Stimulated activated naive CD8-positive, alpha-beta T cell treated with anti-CD3 and anti-CD28 coated beads, Interleukin-15, amount 100 ng/mL, for 72 hours (primary cell): Measurements from ENCODE around the gene KHDRBS2.

Experiments used
- ATAC-seq: fragments of 150-1000 bp; cut with Tn5 transposase; 2 replicates; pipeline ENCODE4 v1.10.0; 2021; ENCODE audit warnings: mild to moderate bottlenecking, moderate library complexity
- DNase-seq, 2 donors: peaks; one replicate each; pipeline ENCODE4 v3.0.0; 2021 to 2022
- H3K27ac Mint-ChIP-seq, 2 donors: one replicate each; pipeline ENCODE4 v1.8.0; 2022; ENCODE audit warnings: mild to moderate bottlenecking in 2 of 2, mixed read lengths in 2 of 2, moderate library complexity in 2 of 2
- H3K27me3 Mint-ChIP-seq: one replicate; pipeline ENCODE4 v1.8.0; 2022; ENCODE audit warnings: mixed read lengths
- H3K4me1 Mint-ChIP-seq: one replicate; pipeline ENCODE4 v1.8.0; 2022; ENCODE audit warnings: mild to moderate bottlenecking, mixed read lengths
- H3K4me3 Mint-ChIP-seq, 2 donors: one replicate each; pipeline ENCODE4 v1.8.0; 2022; ENCODE audit warnings: mild to moderate bottlenecking in 2 of 2, mixed read lengths in 2 of 2, moderate library complexity in 1 of 2
- H3K9me3 Mint-ChIP-seq, 2 donors: one replicate each; pipeline ENCODE4 v1.8.0; 2022; ENCODE audit warnings: mixed read lengths in 2 of 2

Gene KHDRBS2

DNA sequence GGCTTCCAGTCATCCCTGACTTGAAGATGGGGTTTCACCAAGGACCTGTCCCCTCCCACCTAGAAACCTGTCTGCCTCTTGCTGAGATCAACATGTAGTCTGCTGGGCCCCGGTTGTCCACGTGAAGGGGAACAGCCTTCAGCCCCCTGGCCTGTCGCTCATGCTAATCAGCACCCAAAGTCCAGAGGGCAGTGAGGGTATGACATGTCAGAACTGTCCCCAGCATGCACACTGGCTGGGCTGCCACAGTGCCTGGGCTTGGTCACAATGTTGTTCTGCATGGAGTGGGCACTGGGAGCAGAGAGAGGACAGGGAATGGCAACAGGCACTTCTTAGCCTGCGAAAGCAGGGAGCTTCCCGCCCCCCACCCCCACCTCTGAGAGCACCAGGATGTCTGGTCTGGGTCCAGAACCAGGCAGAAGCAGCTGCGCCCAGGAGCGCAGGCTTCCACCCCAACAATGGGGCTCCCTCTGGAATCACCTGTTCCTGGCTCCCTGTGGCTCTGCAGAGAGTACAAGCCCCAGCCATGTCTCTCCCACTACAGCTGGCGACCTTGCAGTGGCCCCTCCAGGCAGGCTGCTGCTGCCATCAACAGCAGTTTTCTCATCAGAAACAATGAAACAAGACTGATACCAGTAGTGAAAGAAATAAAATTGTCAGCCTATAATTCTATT is 182.7 kb downstream of the KHDRBS2 start:
- Mint-ChIP-seq H3K9me3 (peaks cover 5 to 19% of the 10 kb centered on the region in 2 donors), H3K27ac (no peak overlapping the region), H3K27me3 (no peaks in the 10 kb centered on the region), H3K4me1 (no peaks in the 10 kb centered on the region), H3K4me3 (no peak overlapping the region)
- no peak for DNase-seq
- no peak for ATAC-seq

GRCh38 chr6:62102387-62102786 is 183.6 kb downstream of the KHDRBS2 start:
- DNase-seq (no peak), ATAC-seq (no peak)
- Mint-ChIP-seq H3K4me1 (no peaks in the 10 kb centered on the region), H3K27me3 (no peaks in the 10 kb centered on the region), H3K27ac (no peak overlapping the region), H3K4me3 (no peak overlapping the region), H3K9me3 (peaks cover 7 to 21% of the 10 kb centered on the region in 2 donors)

DNA sequence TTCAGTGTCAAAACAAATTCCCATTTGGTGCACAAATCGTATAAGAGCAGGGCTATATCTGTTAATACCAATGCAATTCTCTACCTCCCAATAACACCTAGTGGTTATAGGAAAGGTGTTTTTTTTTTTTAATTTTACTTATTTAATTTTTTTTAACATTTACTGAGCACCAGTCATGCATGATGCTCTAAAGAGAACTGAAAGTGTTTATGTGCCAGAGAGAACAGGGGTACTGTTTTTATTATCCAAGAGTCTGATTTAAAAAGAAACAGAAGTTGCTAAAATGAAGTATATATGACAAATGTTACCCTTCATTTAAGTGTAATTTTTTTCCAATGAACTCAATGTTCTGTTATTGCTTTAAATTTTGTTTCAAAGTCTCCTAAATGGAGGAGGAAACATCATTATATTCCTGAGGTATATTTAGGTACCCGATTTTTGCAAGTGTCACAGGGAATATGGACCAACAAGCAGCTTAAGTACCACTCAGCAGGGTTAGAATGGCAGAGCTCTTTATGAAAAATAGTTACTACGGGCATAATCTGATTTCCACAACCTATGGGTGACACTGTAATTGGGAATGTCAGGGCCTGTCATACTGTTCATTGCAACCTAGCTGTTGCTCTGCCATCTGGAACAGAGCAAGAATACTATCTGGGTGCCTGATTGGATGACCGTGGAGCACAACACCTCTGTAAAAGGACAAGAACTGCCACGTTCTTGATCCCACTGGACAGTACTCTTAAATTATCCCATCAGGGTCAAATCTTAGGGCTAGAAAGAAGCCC is 195.4 kb downstream of the KHDRBS2 start:
- no peak for ATAC-seq
- Mint-ChIP-seq H3K27me3 (no peaks in the 10 kb centered on the region), H3K9me3 (peaks cover 16 to 17% of the 10 kb centered on the region in 2 donors), H3K4me1 (no peaks in the 10 kb centered on the region), H3K4me3 (no peak overlapping the region), H3K27ac (no peak overlapping the region)
- DNase-seq, result no peak

DNA sequence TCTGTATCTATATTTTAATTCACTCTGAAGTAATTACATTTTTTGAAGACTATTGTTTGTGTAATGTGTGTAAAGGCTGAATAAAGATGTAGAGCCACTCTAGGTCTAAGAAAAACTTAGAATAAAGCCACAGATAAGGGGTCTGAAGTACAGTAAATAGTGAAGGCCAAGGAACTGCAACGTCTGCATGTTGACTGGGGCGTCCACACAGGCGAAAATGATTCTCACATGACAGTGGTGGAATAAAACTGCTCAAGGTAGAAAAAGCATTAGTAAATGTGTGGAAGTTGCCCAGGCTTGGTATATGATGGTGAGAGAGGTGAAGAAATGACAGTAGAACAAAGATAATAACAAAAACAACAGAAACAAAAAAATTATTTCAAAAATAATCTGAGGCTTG is 196.2 kb downstream of the KHDRBS2 start:
- no peaks in the 10 kb centered on the region for H3K27me3 Mint-ChIP-seq
- no peak overlapping the region for H3K4me3 Mint-ChIP-seq
- H3K27ac Mint-ChIP-seq, result no peak overlapping the region
- ATAC-seq, result no peak
- peaks cover 20 to 25% of the 10 kb centered on the region in 2 donors for H3K9me3 Mint-ChIP-seq
- DNase-seq, result no peak
- no peaks in the 10 kb centered on the region for H3K4me1 Mint-ChIP-seq

- no peak for DNase-seq
These were observed 200.0 kb downstream of the KHDRBS2 start for GRCh38 chr6:62086047-62086446.

GRCh38 chr6:62075869-62076268 is 210.2 kb downstream of the KHDRBS2 start:
- Mint-ChIP-seq H3K27me3 (no peaks in the 10 kb centered on the region), H3K4me3 (no peak overlapping the region), H3K4me1 (no peaks in the 10 kb centered on the region), H3K9me3 (peaks cover 1 to 16% of the 10 kb centered on the region in 2 donors), H3K27ac (no peak overlapping the region)
- no peak for DNase-seq
- ATAC-seq, result no peak

More at GRCh38 chr6:62086047-62086446, 200.0 kb downstream of the KHDRBS2 start:
- H3K27ac Mint-ChIP-seq, result no peak overlapping the region
- no peaks in the 10 kb centered on the region for H3K4me1 Mint-ChIP-seq
- peaks cover 23 to 35% of the 10 kb centered on the region in 2 donors for H3K9me3 Mint-ChIP-seq
- no peaks in the 10 kb centered on the region for H3K27me3 Mint-ChIP-seq
- ATAC-seq, result no peak
- no peak overlapping the region for H3K4me3 Mint-ChIP-seq

GRCh38 chr6:62059901-62060300 is 226.1 kb downstream of the KHDRBS2 start:
- ATAC-seq (no peak), DNase-seq (no peak)
- Mint-ChIP-seq H3K4me3 (no peak overlapping the region), H3K9me3 (peaks cover 6 to 11% of the 10 kb centered on the region in 2 donors), H3K27me3 (no peaks in the 10 kb centered on the region), H3K27ac (no peak overlapping the region), H3K4me1 (no peaks in the 10 kb centered on the region)

GRCh38 chr6:62057300-62057699 is 228.7 kb downstream of the KHDRBS2 start:
- H3K4me3 Mint-ChIP-seq, result no peak overlapping the region
- ATAC-seq (no peak), DNase-seq (no peak)
- peaks cover 8 to 15% of the 10 kb centered on the region in 2 donors for H3K9me3 Mint-ChIP-seq
- H3K4me1 Mint-ChIP-seq, result no peaks in the 10 kb centered on the region
- no peaks in the 10 kb centered on the region for H3K27me3 Mint-ChIP-seq
- H3K27ac Mint-ChIP-seq, result no peak overlapping the region

GRCh38 chr6:62045502-62045901 is 240.5 kb downstream of the KHDRBS2 start:
- Mint-ChIP-seq H3K9me3 (peaks cover 4 to 13% of the 10 kb centered on the region in 2 donors), H3K27me3 (no peaks in the 10 kb centered on the region), H3K27ac (no peak overlapping the region), H3K4me3 (no peak overlapping the region), H3K4me1 (no peaks in the 10 kb centered on the region)
- DNase-seq (no peak), ATAC-seq (no peak)

- H3K9me3 Mint-ChIP-seq, result no peaks in the 10 kb centered on the region
These were observed 242.9 kb downstream of the KHDRBS2 start for GRCh38 chr6:62043084-62043483.

GRCh38 chr6:62042429-62042828 is 243.6 kb downstream of the KHDRBS2 start:
- no peak for ATAC-seq
- Mint-ChIP-seq H3K9me3 (no peaks in the 10 kb centered on the region), H3K4me3 (no peak overlapping the region), H3K4me1 (no peaks in the 10 kb centered on the region), H3K27me3 (no peaks in the 10 kb centered on the region), H3K27ac (no peak overlapping the region)
- no peak for DNase-seq

More at GRCh38 chr6:62043084-62043483, 242.9 kb downstream of the KHDRBS2 start:
- Mint-ChIP-seq H3K27ac (no peak overlapping the region), H3K27me3 (no peaks in the 10 kb centered on the region), H3K4me1 (no peaks in the 10 kb centered on the region), H3K4me3 (no peak overlapping the region)
- ATAC-seq, result no peak
- DNase-seq, result no peak

- DNase-seq, result no peak
- no peak overlapping the region for H3K4me3 Mint-ChIP-seq
- no peak for ATAC-seq
- peaks cover 5 to 10% of the 10 kb centered on the region in 2 donors for H3K9me3 Mint-ChIP-seq
- H3K27me3 Mint-ChIP-seq, result no peaks in the 10 kb centered on the region
- H3K27ac Mint-ChIP-seq, result no peak overlapping the region
- no peaks in the 10 kb centered on the region for H3K4me1 Mint-ChIP-seq
These were observed 246.4 kb downstream of the KHDRBS2 start for GRCh38 chr6:62039605-62040004.

GRCh38 chr6:62037445-62037844 is 248.6 kb downstream of the KHDRBS2 start:
- Mint-ChIP-seq H3K9me3 (peaks cover 9 to 27% of the 10 kb centered on the region in 2 donors), H3K4me1 (no peaks in the 10 kb centered on the region)
- ATAC-seq, result no peak

DNA sequence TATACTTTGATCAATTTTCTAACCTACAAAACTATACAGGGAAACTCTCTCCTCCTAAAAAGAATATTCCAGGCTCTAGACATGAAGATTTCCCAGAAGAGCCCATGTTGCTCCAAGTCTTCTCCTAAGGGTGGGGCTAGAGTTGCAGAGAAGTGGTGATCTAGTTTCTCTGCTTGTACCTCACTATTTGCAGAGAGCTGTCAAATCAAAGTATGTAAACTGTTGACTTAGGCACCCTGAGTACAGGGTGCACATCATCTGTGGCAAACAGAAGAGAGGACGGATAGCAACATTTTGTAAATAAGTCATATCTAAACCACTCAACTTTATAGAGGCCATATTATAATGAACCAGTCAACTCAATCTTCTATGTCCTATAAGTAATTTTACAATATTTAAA is 250.1 kb downstream of the KHDRBS2 start:
- H3K9me3 Mint-ChIP-seq, result peaks cover 10 to 36% of the 10 kb centered on the region in 2 donors
- ATAC-seq (no peak), DNase-seq (no peak)
- no peak overlapping the region for H3K4me3 Mint-ChIP-seq
- H3K27me3 Mint-ChIP-seq, result no peaks in the 10 kb centered on the region
- no peak overlapping the region for H3K27ac Mint-ChIP-seq
- no peaks in the 10 kb centered on the region for H3K4me1 Mint-ChIP-seq

More at GRCh38 chr6:62037445-62037844, 248.6 kb downstream of the KHDRBS2 start:
- DNase-seq, result no peak
- Mint-ChIP-seq H3K27me3 (no peaks in the 10 kb centered on the region), H3K27ac (no peak overlapping the region), H3K4me3 (no peak overlapping the region)

DNA sequence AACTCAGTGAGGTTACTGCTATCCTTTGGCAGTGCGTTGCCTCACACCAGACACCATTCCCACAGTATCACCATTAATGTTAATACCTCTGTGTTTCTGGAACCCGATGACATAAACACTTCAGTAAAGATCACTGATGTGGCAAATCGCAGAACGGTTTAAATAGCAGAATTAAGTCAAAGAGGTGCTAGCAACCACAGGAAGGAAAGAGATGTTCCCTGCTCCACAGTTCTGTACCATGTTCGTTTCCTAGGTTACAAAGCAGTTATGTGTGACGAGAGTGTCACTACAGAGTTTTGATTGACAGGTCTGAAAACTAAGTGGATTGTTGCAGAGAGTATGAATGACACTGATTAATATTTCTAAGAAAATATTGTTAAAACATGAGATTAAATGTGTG is 272.3 kb downstream of the KHDRBS2 start:
- ATAC-seq, result no peak
- no peak overlapping the region for H3K4me3 Mint-ChIP-seq
- H3K27ac Mint-ChIP-seq, result no peak overlapping the region
- H3K4me1 Mint-ChIP-seq, result no peaks in the 10 kb centered on the region
- no peak for DNase-seq
- H3K9me3 Mint-ChIP-seq, result peaks cover 0 to 9% of the 10 kb centered on the region in 2 donors
- H3K27me3 Mint-ChIP-seq, result no peaks in the 10 kb centered on the region

- Mint-ChIP-seq H3K27ac (no peak overlapping the region), H3K27me3 (no peaks in the 10 kb centered on the region), H3K9me3 (peaks cover under 1 to 14% of the 10 kb centered on the region in 2 donors), H3K4me1 (no peaks in the 10 kb centered on the region), H3K4me3 (no peak overlapping the region)
- ATAC-seq (no peak), DNase-seq (no peak)
These were observed 276.6 kb downstream of the KHDRBS2 start for GRCh38 chr6:62009445-62009844.
